Adipocyte (in vitro differentiated cells): ENCODE results near the gene VGLL4.
"Not testable (repeated sequence)": the region's sequence is repeated elsewhere in the genome, so short reads cannot be mapped to it uniquely, and the experiment has no call there.

Experiments used
- DNase-seq: peaks from one replicate; pipeline ENCODE4 v3.0.0-alpha.2; 2015; ENCODE audit warnings: low read depth
- H3K27me3 ChIP-seq: replicated peaks from 2 replicates; pipeline ENCODE4 v1.7.0; 2013; ENCODE audit warnings: mild to moderate bottlenecking, low read length, moderate library complexity; ENCODE audit not compliant: control insufficient read depth, insufficient read depth
- H3K36me3 ChIP-seq: 2 replicates; pipeline ENCODE4 v1.7.0; 2013; ENCODE audit warnings: low read length, mild to moderate bottlenecking, moderate library complexity; ENCODE audit not compliant: control insufficient read depth, insufficient read depth, severe bottlenecking
- H3K4me1 ChIP-seq: 2 replicates; pipeline ENCODE4 v1.7.0; 2013; ENCODE audit warnings: mild to moderate bottlenecking, low read length, moderate library complexity; ENCODE audit not compliant: control insufficient read depth, insufficient read depth
- H3K4me3 ChIP-seq: 2 replicates; pipeline ENCODE4 v1.7.0; 2013; ENCODE audit warnings: mild to moderate bottlenecking, low read length, moderate library complexity
- H3K9ac ChIP-seq: 2 replicates; pipeline ENCODE4 v1.7.0; 2013; ENCODE audit warnings: mild to moderate bottlenecking, low read length, moderate library complexity
- H3K9me3 ChIP-seq: 2 replicates; pipeline ENCODE4 v1.7.0; 2013; ENCODE audit warnings: mild to moderate bottlenecking, low read length, moderate library complexity; ENCODE audit not compliant: control insufficient read depth

VGLL4 gene

GRCh38 chr3:11514191-11514821 lies 129.4 kb downstream of the VGLL4 start:
- Histone ChIP-seq H3K4me3 (peak overlapping the region; percentile 16), H3K9me3 (no peaks in the 10 kb centered on the region), H3K36me3 (no peaks in the 10 kb centered on the region), H3K9ac (peak overlapping the region; percentile 26), H3K4me1 (peaks cover 27% of the 10 kb centered on the region), H3K27me3 (no peaks in the 10 kb centered on the region)
- peak; percentile 78 for DNase-seq

- DNase-seq, result no peak
- H3K4me1 ChIP-seq, result peaks cover 32% of the 10 kb centered on the region
- no peaks in the 10 kb centered on the region for H3K9me3 ChIP-seq
These were observed 129.9 kb downstream of the VGLL4 start for GRCh38 chr3:11513817-11514135.

GRCh38 chr3:11513125-11513816 lies 130.4 kb downstream of the VGLL4 start:
- not testable (repeated sequence) for DNase-seq, H3K9ac ChIP-seq, H3K4me3 ChIP-seq, H3K36me3 ChIP-seq, H3K27me3 ChIP-seq, H3K9me3 ChIP-seq
- peaks cover 37% of the 10 kb centered on the region for H3K4me1 ChIP-seq

More at GRCh38 chr3:11513817-11514135, 129.9 kb downstream of the VGLL4 start:
- Histone ChIP-seq H3K9ac (no peak overlapping the region), H3K36me3 (no peaks in the 10 kb centered on the region), H3K4me3 (no peak overlapping the region), H3K27me3 (no peaks in the 10 kb centered on the region)

GRCh38 chr3:11511606-11512005 lies 132.1 kb downstream of the VGLL4 start:
- not testable (repeated sequence) for H3K9ac ChIP-seq, H3K4me3 ChIP-seq, H3K36me3 ChIP-seq, DNase-seq, H3K27me3 ChIP-seq, H3K9me3 ChIP-seq
- peaks cover 45% of the 10 kb centered on the region for H3K4me1 ChIP-seq

GRCh38 chr3:11510356-11510755 lies 133.4 kb downstream of the VGLL4 start:
- Histone ChIP-seq H3K9ac (peak overlapping the region; percentile 83), H3K27me3 (no peaks in the 10 kb centered on the region), H3K4me3 (peak overlapping the region; percentile 58), H3K36me3 (no peaks in the 10 kb centered on the region), H3K4me1 (peaks cover 45% of the 10 kb centered on the region), H3K9me3 (no peaks in the 10 kb centered on the region)
- no peak for DNase-seq

GRCh38 chr3:11510001-11510340 lies 133.7 kb downstream of the VGLL4 start:
- no peak for DNase-seq
- Histone ChIP-seq H3K4me1 (peaks cover 44% of the 10 kb centered on the region), H3K27me3 (no peaks in the 10 kb centered on the region), H3K9ac (peak overlapping the region; percentile 83), H3K36me3 (no peaks in the 10 kb centered on the region), H3K4me3 (peak overlapping the region; percentile 58), H3K9me3 (no peaks in the 10 kb centered on the region)

GRCh38 chr3:11509173-11510000 lies 134.3 kb downstream of the VGLL4 start:
- H3K9ac ChIP-seq, result peak overlapping the region; percentile 83
- no peaks in the 10 kb centered on the region for H3K27me3 ChIP-seq
- H3K4me3 ChIP-seq, result peak overlapping the region; percentile 58
- H3K9me3 ChIP-seq, result no peaks in the 10 kb centered on the region
- no peaks in the 10 kb centered on the region for H3K36me3 ChIP-seq
- peaks cover 38% of the 10 kb centered on the region for H3K4me1 ChIP-seq
- DNase-seq, result peak; percentile 89

- peak overlapping the region; percentile 83 for H3K9ac ChIP-seq
- H3K9me3 ChIP-seq, result no peaks in the 10 kb centered on the region
- H3K4me3 ChIP-seq, result peak overlapping the region; percentile 58
- H3K36me3 ChIP-seq, result no peaks in the 10 kb centered on the region
- H3K4me1 ChIP-seq, result peaks cover 30% of the 10 kb centered on the region
- no peak for DNase-seq
- H3K27me3 ChIP-seq, result no peaks in the 10 kb centered on the region
These were observed 135.2 kb downstream of the VGLL4 start for GRCh38 chr3:11508346-11509172.

- H3K9me3 ChIP-seq, result no peaks in the 10 kb centered on the region
- H3K9ac ChIP-seq, result no peak overlapping the region
- H3K4me3 ChIP-seq, result no peak overlapping the region
- H3K4me1 ChIP-seq, result peaks cover 29% of the 10 kb centered on the region
- H3K36me3 ChIP-seq, result no peaks in the 10 kb centered on the region
- no peak for DNase-seq
- no peaks in the 10 kb centered on the region for H3K27me3 ChIP-seq
These were observed 136.0 kb downstream of the VGLL4 start for GRCh38 chr3:11507719-11508118.
